Neural cell (in vitro differentiated cells): Measurements from ENCODE around the gene CRYZ. TPM values are rescaled to one million over a fixed set of nuclear protein-coding genes. Genes with fewer than 3 reads are reported as not detected.

ENCODE experiments used
- polyA plus RNA-seq: library from polyadenylated mRNA; depleted of rRNA; stranded (reverse); fragments of >200 nt; gene quantifications from 2 replicates; pipeline ENCODE4 v1.2.3, GENCODE V29; 2014

The CRYZ gene
- polyA plus RNA-seq, 1 donor from 2014 or later: 1.9 TPM

Other genes with a start within 250 kb of the CRYZ start
- gene LRRC53, start 220.4 kb downstream of the CRYZ start, polyA plus RNA-seq: not detected in 2 replicates
- gene ERICH3, start 59.3 kb downstream of the CRYZ start, polyA plus RNA-seq: 0.27 TPM in 1 of 2 replicates, not detected in the other
- 1.5 and 2.4 TPM in 2 replicates for gene TYW3, start 102 bp upstream of the CRYZ start, polyA plus RNA-seq